PC-3 (cell line): Measurements from ENCODE around the gene C12orf54.
"Not testable (repeated sequence)": the region's sequence is repeated elsewhere in the genome, so short reads cannot be mapped to it uniquely, and the experiment has no call there.

Experiments
- CTCF ChIP-seq: fragments of 300-600 bp; sonication (generic); conservative IDR thresholded peaks from 2 replicates; pipeline ENCODE4 v1.5.1; 2017; ENCODE audit warnings: antibody characterized with exemption, low read depth, mild to moderate bottlenecking, low read length
- EZH2phosphoT487 ChIP-seq: fragments of 300-600 bp; sonication (generic); IDR thresholded peaks from 2 replicates; pipeline ENCODE4 v1.6.1; 2018; ENCODE audit warnings: mild to moderate bottlenecking, antibody characterized with exemption, low read length, borderline replicate concordance

GRCh38 chr12:48434016-48434415 is 48.3 kb upstream of the C12orf54 start:
- not testable (repeated sequence) for TF ChIP-seq EZH2phosphoT487, CTCF
